Measurements from ENCODE around the gene RPIA. TPM values are rescaled to one million over a fixed set of nuclear protein-coding genes. Genes with fewer than 3 reads are reported as not detected.
A peak's percentile ranks its signal among the peaks of the same experiment; 100 is the strongest.
"Not testable (repeated sequence)": the region's sequence is repeated elsewhere in the genome, so short reads cannot be mapped to it uniquely, and the experiment has no call there.

RPIA gene
- polyA plus RNA-seq, 12 donors = 17.8 to 27.3 (median 22.4) TPM; not detected in 1

GRCh38 chr2:88765154-88765888 lies 73.8 kb downstream of the RPIA start:
- DNase-seq = peak; percentile 7

GRCh38 chr2:88765889-88766481 lies 74.5 kb downstream of the RPIA start:
- DNase-seq = not testable (repeated sequence)

GRCh38 chr2:88770016-88770415 lies 78.5 kb downstream of the RPIA start:
- DNase-seq = no peak

GRCh38 chr2:88773233-88774028 lies 82.0 kb downstream of the RPIA start:
- not testable (repeated sequence) for DNase-seq

GRCh38 chr2:88789213-88789612 lies 97.7 kb downstream of the RPIA start:
- not testable (repeated sequence) for DNase-seq

GRCh38 chr2:88795932-88796331 lies 104.5 kb downstream of the RPIA start:
- DNase-seq = not testable (repeated sequence)

GRCh38 chr2:88796523-88796922 lies 105.0 kb downstream of the RPIA start:
- not testable (repeated sequence) for DNase-seq

GRCh38 chr2:88797164-88797563 lies 105.7 kb downstream of the RPIA start:
- not testable (repeated sequence) for DNase-seq

Other genes with a start within 250 kb of the RPIA start
- gene FOXI3, start 239.0 kb upstream of the RPIA start, polyA plus RNA-seq (ENCODE audit: insufficient read length in 12 of 12) = 1 to 10 TPM in 3 of 12 donors, under 1 TPM in 2, not detected in 7; 0.05 to 8.1 (median 1.2) TPM
- gene EIF2AK3, start 64.2 kb upstream of the RPIA start, polyA plus RNA-seq (ENCODE audit: insufficient read length in 12 of 12) = 10 to 100 TPM in 11 of 12 donors, not detected in 1; 16.1 to 32.7 (median 22.8) TPM